MM.1S (cell line): Measurements from ENCODE around the gene EPB41L3.

Experiments
- EZH2phosphoT487 ChIP-seq: fragments of 300-600 bp; sonication (generic); IDR thresholded peaks from 2 replicates; pipeline ENCODE4 v1.6.1; 2018; ENCODE audit warnings: antibody characterized with exemption, low read length
- TF ChIP-seq, protein P1 (sequence below): fragments of 300-600 bp; sonication (generic); IDR thresholded peaks from 2 replicates; pipeline ENCODE4 v1.5.1; 2016; ENCODE audit warnings: antibody characterized with exemption, low read length, mixed read lengths

DNA sequence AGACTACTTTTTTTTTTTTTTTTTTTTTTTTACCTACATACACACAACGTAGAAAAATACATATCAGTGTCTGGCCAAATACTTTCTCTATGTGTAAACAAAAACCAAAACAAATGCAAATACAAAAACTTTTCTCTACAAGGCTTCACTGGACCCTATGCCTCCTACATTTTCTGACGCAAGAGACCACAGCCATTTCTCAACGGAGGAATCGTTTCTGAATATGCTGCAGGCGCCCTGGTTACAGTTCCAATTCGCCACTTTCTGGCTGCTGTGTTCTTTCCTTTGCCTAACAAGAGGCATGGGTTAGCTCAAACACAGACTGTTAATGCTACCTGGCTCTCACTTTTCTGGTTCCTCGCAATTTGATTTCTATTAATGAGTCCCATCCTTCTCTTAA, 96.4 kb downstream of the EPB41L3 start:
- TF ChIP-seq EZH2phosphoT487 = no peak
- TF ChIP-seq, protein P1, sequence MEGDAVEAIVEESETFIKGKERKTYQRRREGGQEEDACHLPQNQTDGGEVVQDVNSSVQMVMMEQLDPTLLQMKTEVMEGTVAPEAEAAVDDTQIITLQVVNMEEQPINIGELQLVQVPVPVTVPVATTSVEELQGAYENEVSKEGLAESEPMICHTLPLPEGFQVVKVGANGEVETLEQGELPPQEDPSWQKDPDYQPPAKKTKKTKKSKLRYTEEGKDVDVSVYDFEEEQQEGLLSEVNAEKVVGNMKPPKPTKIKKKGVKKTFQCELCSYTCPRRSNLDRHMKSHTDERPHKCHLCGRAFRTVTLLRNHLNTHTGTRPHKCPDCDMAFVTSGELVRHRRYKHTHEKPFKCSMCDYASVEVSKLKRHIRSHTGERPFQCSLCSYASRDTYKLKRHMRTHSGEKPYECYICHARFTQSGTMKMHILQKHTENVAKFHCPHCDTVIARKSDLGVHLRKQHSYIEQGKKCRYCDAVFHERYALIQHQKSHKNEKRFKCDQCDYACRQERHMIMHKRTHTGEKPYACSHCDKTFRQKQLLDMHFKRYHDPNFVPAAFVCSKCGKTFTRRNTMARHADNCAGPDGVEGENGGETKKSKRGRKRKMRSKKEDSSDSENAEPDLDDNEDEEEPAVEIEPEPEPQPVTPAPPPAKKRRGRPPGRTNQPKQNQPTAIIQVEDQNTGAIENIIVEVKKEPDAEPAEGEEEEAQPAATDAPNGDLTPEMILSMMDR = no peak
